ENCODE data around the gene NDUFC2. TPM values are rescaled to one million over a fixed set of nuclear protein-coding genes. Genes with fewer than 3 reads are reported as not detected.
A peak's percentile ranks its signal among the peaks of the same experiment; 100 is the strongest.

Gene NDUFC2
- total and polyA plus RNA-seq, 2 of the 13 experiments (the other 11 are each of a cell fraction or from before 2014, with no cell fraction given) = 256 to 363 TPM

DNA sequence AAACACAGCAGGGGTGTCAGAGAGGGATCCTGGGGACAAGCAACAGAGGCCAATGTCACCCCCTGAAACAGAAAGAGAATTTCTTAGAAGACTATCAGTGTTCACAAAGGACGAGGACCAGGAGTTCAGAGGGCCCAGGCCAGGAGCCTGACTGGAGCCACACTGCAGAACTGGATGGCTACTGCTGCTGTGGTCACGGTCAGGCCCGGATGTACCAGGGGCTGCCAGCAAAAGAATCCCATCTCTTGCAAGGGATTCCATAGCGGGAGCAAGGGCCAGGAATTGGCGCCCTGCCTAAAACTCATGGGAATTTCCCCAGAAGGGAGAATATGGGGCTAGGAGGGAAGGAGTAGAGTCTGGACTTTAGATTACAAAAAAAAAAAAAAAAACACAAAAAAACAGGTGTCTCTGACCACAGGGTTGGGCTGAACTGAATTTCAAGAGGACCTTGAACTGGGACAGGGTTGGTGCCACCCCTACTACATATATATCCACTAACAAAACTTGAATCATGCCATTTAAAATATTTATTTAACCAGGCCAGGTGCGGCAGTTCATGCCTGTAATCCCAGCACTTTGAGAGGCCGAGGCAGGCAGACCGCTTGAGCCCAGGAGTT lies 40.9 kb downstream of the NDUFC2 start (continued):
- TF ChIP-seq, protein P1, sequence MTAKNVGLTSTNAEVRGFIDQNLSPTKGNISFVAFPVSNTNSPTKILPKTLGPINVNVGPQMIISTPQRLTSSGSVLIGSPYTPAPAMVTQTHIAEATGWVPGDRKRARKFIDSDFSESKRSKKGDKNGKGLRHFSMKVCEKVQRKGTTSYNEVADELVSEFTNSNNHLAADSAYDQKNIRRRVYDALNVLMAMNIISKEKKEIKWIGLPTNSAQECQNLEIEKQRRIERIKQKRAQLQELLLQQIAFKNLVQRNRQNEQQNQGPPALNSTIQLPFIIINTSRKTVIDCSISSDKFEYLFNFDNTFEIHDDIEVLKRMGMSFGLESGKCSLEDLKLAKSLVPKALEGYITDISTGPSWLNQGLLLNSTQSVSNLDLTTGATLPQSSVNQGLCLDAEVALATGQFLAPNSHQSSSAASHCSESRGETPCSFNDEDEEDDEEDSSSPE (CRISPR knock-in tag; IDR thresholded peaks at IDR 0.05) = no peak
- TF ChIP-seq RFX3 (CRISPR knock-in tag; IDR thresholded peaks at IDR 0.05) (no peak), NCOR1 (IDR thresholded peaks at IDR 0.05; ENCODE audit: borderline replicate concordance, low read length) (peak; percentile 72; the same call in 1 of the 2 replicates), ZNF451 (CRISPR knock-in tag; IDR thresholded peaks at IDR 0.05) (no peak), ZBTB7B (CRISPR knock-in tag; IDR thresholded peaks at IDR 0.05) (0 out of 2 replicates have a peak, but pooled peaks have one; percentile 42), MTA1 (CRISPR knock-in tag; IDR thresholded peaks at IDR 0.05; ENCODE audit: borderline replicate concordance) (no peak), ZC3H4 (CRISPR knock-in tag; IDR thresholded peaks at IDR 0.05; ENCODE audit: borderline replicate concordance) (no peak), PPARG (CRISPR knock-in tag; conservative IDR thresholded peaks at IDR 0.05) (0 out of 2 replicates have a peak, but pooled peaks have one; percentile 25), ZNF564 (CRISPR knock-in tag; IDR thresholded peaks at IDR 0.05) (0 out of 2 replicates have a peak, but pooled peaks have one; percentile 29), ZSCAN31 (CRISPR knock-in tag; IDR thresholded peaks at IDR 0.05; ENCODE audit: low read depth) (no peak), KDM4B (CRISPR knock-in tag; IDR thresholded peaks at IDR 0.05) (no peak), PHF20 (CRISPR knock-in tag; IDR thresholded peaks at IDR 0.05) (no peak), SRSF4 (IDR thresholded peaks at IDR 0.05; ENCODE audit: low read depth, low read length, poor library complexity, severe bottlenecking) (no peak)
- TF ChIP-seq, protein P2, sequence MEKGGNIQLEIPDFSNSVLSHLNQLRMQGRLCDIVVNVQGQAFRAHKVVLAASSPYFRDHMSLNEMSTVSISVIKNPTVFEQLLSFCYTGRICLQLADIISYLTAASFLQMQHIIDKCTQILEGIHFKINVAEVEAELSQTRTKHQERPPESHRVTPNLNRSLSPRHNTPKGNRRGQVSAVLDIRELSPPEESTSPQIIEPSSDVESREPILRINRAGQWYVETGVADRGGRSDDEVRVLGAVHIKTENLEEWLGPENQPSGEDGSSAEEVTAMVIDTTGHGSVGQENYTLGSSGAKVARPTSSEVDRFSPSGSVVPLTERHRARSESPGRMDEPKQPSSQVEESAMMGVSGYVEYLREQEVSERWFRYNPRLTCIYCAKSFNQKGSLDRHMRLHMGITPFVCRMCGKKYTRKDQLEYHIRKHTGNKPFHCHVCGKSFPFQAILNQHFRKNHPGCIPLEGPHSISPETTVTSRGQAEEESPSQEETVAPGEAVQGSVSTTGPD (CRISPR knock-in tag; IDR thresholded peaks at IDR 0.05) = no peak
- TF ChIP-seq, protein P3, sequence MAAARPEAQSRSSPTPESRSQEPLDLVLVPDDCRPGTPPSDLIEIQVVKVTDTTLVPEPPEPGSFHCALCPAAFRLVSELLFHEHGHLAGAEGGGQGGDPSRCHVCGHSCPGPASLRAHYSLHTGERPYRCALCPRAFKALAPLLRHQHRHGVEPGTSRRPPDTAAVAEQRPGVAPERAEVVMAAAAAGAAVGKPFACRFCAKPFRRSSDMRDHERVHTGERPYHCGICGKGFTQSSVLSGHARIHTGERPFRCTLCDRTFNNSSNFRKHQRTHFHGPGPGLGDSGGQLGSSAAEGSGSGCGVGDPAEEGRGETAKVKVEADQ (CRISPR knock-in tag; IDR thresholded peaks at IDR 0.05; ENCODE audit: borderline replicate concordance) = no peak
- TF ChIP-seq, protein P4, sequence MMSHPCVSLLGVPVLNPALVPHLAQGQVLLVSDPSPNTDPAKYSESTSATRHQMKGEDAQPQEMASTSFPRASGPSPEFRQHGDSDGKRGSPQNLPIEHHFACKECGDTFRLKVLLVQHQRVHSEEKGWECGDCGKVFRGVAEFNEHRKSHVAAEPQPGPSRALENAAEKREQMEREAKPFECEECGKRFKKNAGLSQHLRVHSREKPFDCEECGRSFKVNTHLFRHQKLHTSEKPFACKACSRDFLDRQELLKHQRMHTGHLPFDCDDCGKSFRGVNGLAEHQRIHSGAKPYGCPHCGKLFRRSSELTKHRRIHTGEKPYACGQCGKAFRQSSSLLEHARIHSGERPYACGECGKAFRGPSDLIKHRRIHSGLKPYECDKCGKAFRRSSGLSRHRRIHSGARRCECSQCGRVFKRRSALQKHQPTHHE (CRISPR knock-in tag; IDR thresholded peaks at IDR 0.05; ENCODE audit: borderline replicate concordance) = no peak
- TF ChIP-seq, protein P5, sequence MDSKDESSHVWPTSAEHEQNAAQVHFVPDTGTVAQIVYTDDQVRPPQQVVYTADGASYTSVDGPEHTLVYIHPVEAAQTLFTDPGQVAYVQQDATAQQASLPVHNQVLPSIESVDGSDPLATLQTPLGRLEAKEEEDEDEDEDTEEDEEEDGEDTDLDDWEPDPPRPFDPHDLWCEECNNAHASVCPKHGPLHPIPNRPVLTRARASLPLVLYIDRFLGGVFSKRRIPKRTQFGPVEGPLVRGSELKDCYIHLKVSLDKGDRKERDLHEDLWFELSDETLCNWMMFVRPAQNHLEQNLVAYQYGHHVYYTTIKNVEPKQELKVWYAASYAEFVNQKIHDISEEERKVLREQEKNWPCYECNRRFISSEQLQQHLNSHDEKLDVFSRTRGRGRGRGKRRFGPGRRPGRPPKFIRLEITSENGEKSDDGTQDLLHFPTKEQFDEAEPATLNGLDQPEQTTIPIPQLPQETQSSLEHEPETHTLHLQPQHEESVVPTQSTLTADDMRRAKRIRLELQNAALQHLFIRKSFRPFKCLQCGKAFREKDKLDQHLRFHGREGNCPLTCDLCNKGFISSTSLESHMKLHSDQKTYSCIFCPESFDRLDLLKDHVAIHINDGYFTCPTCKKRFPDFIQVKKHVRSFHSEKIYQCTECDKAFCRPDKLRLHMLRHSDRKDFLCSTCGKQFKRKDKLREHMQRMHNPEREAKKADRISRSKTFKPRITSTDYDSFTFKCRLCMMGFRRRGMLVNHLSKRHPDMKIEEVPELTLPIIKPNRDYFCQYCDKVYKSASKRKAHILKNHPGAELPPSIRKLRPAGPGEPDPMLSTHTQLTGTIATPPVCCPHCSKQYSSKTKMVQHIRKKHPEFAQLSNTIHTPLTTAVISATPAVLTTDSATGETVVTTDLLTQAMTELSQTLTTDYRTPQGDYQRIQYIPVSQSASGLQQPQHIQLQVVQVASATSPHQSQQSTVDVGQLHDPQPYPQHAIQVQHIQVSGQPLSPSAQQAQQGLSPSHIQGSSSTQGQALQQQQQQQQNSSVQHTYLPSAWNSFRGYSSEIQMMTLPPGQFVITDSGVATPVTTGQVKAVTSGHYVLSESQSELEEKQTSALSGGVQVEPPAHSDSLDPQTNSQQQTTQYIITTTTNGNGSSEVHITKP (CRISPR knock-in tag; IDR thresholded peaks at IDR 0.05; ENCODE audit: low read depth) = 0 out of 2 replicates have a peak, but pooled peaks have one; percentile 11
- TF ChIP-seq, protein P6, sequence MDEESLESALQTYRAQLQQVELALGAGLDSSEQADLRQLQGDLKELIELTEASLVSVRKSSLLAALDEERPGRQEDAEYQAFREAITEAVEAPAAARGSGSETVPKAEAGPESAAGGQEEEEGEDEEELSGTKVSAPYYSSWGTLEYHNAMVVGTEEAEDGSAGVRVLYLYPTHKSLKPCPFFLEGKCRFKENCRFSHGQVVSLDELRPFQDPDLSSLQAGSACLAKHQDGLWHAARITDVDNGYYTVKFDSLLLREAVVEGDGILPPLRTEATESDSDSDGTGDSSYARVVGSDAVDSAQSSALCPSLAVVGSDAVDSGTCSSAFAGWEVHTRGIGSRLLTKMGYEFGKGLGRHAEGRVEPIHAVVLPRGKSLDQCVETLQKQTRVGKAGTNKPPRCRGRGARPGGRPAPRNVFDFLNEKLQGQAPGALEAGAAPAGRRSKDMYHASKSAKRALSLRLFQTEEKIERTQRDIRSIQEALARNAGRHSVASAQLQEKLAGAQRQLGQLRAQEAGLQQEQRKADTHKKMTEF (CRISPR knock-in tag; IDR thresholded peaks at IDR 0.05) = peak; percentile 59; the same call in 1 of the 2 replicates
